NOMO-1 treated with dmso at 0.1 percent for 144 hours (cell line): ENCODE data around the gene DTNB.

Experiments used
- DNase-seq: peaks from one replicate; lab custom pipeline; 2025; ENCODE audit not compliant: unreplicated experiment; lab: John Stamatoyannopoulos, UW

The DTNB gene

GRCh38 chr2:25375371-25375988, 297.9 kb downstream of the DTNB start:
- DNase-seq, result no peak

- DNase-seq, result no peak
Measured at GRCh38 chr2:25374827-25375226, 298.6 kb downstream of the DTNB start.

- DNase-seq, result no peak
Measured at GRCh38 chr2:25374411-25374810, 299.0 kb downstream of the DTNB start.

- no peak for DNase-seq
Measured at GRCh38 chr2:25373269-25373981, 300.0 kb downstream of the DTNB start.

GRCh38 chr2:25372405-25373268, 300.7 kb downstream of the DTNB start:
- no peak for DNase-seq

GRCh38 chr2:25371253-25372241, 301.8 kb downstream of the DTNB start:
- no peak for DNase-seq

GRCh38 chr2:25369876-25370275, 303.5 kb downstream of the DTNB start:
- no peak for DNase-seq

- no peak for DNase-seq
Measured at GRCh38 chr2:25369439-25369838, 303.9 kb downstream of the DTNB start.

GRCh38 chr2:25368660-25369059, 304.7 kb downstream of the DTNB start:
- DNase-seq, result no peak

GRCh38 chr2:25367296-25367695, 306.1 kb downstream of the DTNB start:
- DNase-seq, result no peak

- DNase-seq, result no peak
Measured at GRCh38 chr2:25366629-25367028, 306.7 kb downstream of the DTNB start.

GRCh38 chr2:25365241-25365640, 308.1 kb downstream of the DTNB start:
- DNase-seq, result no peak

- DNase-seq, result no peak
Measured at GRCh38 chr2:25363733-25364132, 309.6 kb downstream of the DTNB start.

- DNase-seq, result peak; percentile 74
Measured at GRCh38 chr2:25362434-25363145, 310.8 kb downstream of the DTNB start.

- DNase-seq, result peak; percentile 85
Measured at GRCh38 chr2:25362049-25362433, 311.3 kb downstream of the DTNB start.

GRCh38 chr2:25361261-25362048, 311.9 kb downstream of the DTNB start:
- no peak for DNase-seq

GRCh38 chr2:25358836-25359235, 314.5 kb downstream of the DTNB start:
- DNase-seq, result no peak

- DNase-seq, result no peak
Measured at GRCh38 chr2:25358249-25358815, 315.0 kb downstream of the DTNB start.

- DNase-seq, result no peak
Measured at GRCh38 chr2:25356088-25356487, 317.3 kb downstream of the DTNB start.
